ENCODE measurements around the gene GUCY1A1. TPM values are rescaled to one million over a fixed set of nuclear protein-coding genes. Genes with fewer than 3 reads are reported as not detected.

Gene GUCY1A1
- total RNA-seq, 1 donor from 2014 or later, result 1.5 TPM

GRCh38 chr4:155769090-155769489, 102.4 kb downstream of the GUCY1A1 start:
- Histone ChIP-seq H3K27ac (no peak overlapping the region), H4K20me1 (ENCODE audit: low read depth) (no peaks in the 10 kb centered on the region), H3K79me2 (ENCODE audit: low read depth) (no peaks in the 10 kb centered on the region), H3K4me1 (no peaks in the 10 kb centered on the region), H3K9ac (no peak overlapping the region), H3K36me3 (no peaks in the 10 kb centered on the region), H3K4me2 (no peak overlapping the region), H2AFZ (replicated peaks) (no peak overlapping the region), H3F3A (ENCODE audit: low read depth) (no peaks in the 10 kb centered on the region), H3K27me3 (no peaks in the 10 kb centered on the region), H3K4me3 (no peak overlapping the region), H3K9me3 (ENCODE audit: low read depth) (no peaks in the 10 kb centered on the region)
- H3K9me3 Mint-ChIP-seq, result no peaks in the 10 kb centered on the region
- no peak overlapping the region for H3K4me3 Mint-ChIP-seq
- H3K36me3 Mint-ChIP-seq, result peaks cover 6% of the 10 kb centered on the region
- H3K4me1 Mint-ChIP-seq, result no peaks in the 10 kb centered on the region
- DNase-seq (ENCODE audit: low spot score), result no peak
- TF ChIP-seq CTCF (IDR thresholded peaks at IDR 0.05), result no peak
- peaks cover 2% of the 10 kb centered on the region for H3K27me3 Mint-ChIP-seq (ENCODE audit: insufficient read depth, low read depth)
- H3K27ac Mint-ChIP-seq, result no peak overlapping the region

- Histone ChIP-seq H3K27me3 (no peaks in the 10 kb centered on the region), H3K27ac (no peak overlapping the region), H3K4me2 (no peak overlapping the region), H3K4me1 (no peaks in the 10 kb centered on the region), H4K20me1 (ENCODE audit: low read depth) (no peaks in the 10 kb centered on the region), H3K79me2 (ENCODE audit: low read depth) (no peaks in the 10 kb centered on the region), H2AFZ (replicated peaks) (no peak overlapping the region), H3K9me3 (ENCODE audit: low read depth) (no peaks in the 10 kb centered on the region), H3K36me3 (no peaks in the 10 kb centered on the region), H3K9ac (no peak overlapping the region), H3F3A (ENCODE audit: low read depth) (no peaks in the 10 kb centered on the region), H3K4me3 (no peak overlapping the region)
- Mint-ChIP-seq H3K4me3 (no peak overlapping the region), H3K27me3 (ENCODE audit: insufficient read depth, low read depth) (peaks cover 2% of the 10 kb centered on the region), H3K9me3 (no peaks in the 10 kb centered on the region), H3K4me1 (no peaks in the 10 kb centered on the region), H3K36me3 (peaks cover 2% of the 10 kb centered on the region), H3K27ac (no peak overlapping the region)
- no peak for DNase-seq (ENCODE audit: low spot score)
- no peak for TF ChIP-seq CTCF (IDR thresholded peaks at IDR 0.05)
- no peak for TF ChIP-seq EZH2 (IDR thresholded peaks at IDR 0.05)
- no peak for TF ChIP-seq EZH2phosphoT487 (IDR thresholded peaks at IDR 0.05)
Observed at GRCh38 chr4:155772459-155773195, 106.0 kb downstream of the GUCY1A1 start.

- no peaks in the 10 kb centered on the region for H3K4me1 Mint-ChIP-seq
- H3K9me3 ChIP-seq (ENCODE audit: low read depth), result no peaks in the 10 kb centered on the region
- peaks cover 2% of the 10 kb centered on the region for H3K36me3 Mint-ChIP-seq
- peaks cover 2% of the 10 kb centered on the region for H3K27me3 Mint-ChIP-seq (ENCODE audit: insufficient read depth, low read depth)
- H3K79me2 ChIP-seq (ENCODE audit: low read depth), result no peaks in the 10 kb centered on the region
- no peak overlapping the region for H2AFZ ChIP-seq (replicated peaks)
- no peak overlapping the region for H3K4me3 ChIP-seq
- no peak overlapping the region for H3K4me2 ChIP-seq
- DNase-seq (ENCODE audit: low spot score), result no peak
- no peaks in the 10 kb centered on the region for H3F3A ChIP-seq (ENCODE audit: low read depth)
- no peaks in the 10 kb centered on the region for H3K36me3 ChIP-seq
- TF ChIP-seq EZH2phosphoT487 (IDR thresholded peaks at IDR 0.05) (no peak), EZH2 (IDR thresholded peaks at IDR 0.05) (no peak), CTCF (IDR thresholded peaks at IDR 0.05) (no peak)
- no peak overlapping the region for H3K27ac Mint-ChIP-seq
- no peaks in the 10 kb centered on the region for H3K27me3 ChIP-seq
- H4K20me1 ChIP-seq (ENCODE audit: low read depth), result no peaks in the 10 kb centered on the region
- H3K27ac ChIP-seq, result no peak overlapping the region
- H3K9ac ChIP-seq, result no peak overlapping the region
- H3K4me3 Mint-ChIP-seq, result no peak overlapping the region
- H3K4me1 ChIP-seq, result no peaks in the 10 kb centered on the region
- H3K9me3 Mint-ChIP-seq, result no peaks in the 10 kb centered on the region
Observed at GRCh38 chr4:155773196-155773800, 106.7 kb downstream of the GUCY1A1 start.
